ENCODE data around the gene FGFRL1. TPM values are rescaled to one million over a fixed set of nuclear protein-coding genes. Genes with fewer than 3 reads are reported as not detected.

The FGFRL1 gene
- polyA plus RNA-seq, 1 donor: 12.6 TPM

GRCh38 chr4:1069394-1069793, 58.0 kb downstream of the FGFRL1 start:
- Histone ChIP-seq H3K36me3 (ENCODE audit: control insufficient read depth, insufficient read depth, low read length) (no peaks in the 10 kb centered on the region), H3K9me3 (ENCODE audit: control insufficient read depth, low read depth, low read length) (no peaks in the 10 kb centered on the region), H3K4me1 (ENCODE audit: control insufficient read depth, insufficient read depth, low read length) (no peaks in the 10 kb centered on the region), H3K4me3 (ENCODE audit: low read length) (no peak overlapping the region), H3K27me3 (ENCODE audit: control insufficient read depth, insufficient read depth, low read length) (peaks cover 16% of the 10 kb centered on the region), H3K27ac (ENCODE audit: low read length) (no peak overlapping the region)
- 100% methylated on average over 1 of the region's 7 CpGs for WGBS (ENCODE audit: insufficient coverage, low lambda C conversion rate)
- DNase-seq: no peak

GRCh38 chr4:1072830-1073446, 61.5 kb downstream of the FGFRL1 start:
- peaks cover 4% of the 10 kb centered on the region for H3K27me3 ChIP-seq (ENCODE audit: control insufficient read depth, insufficient read depth, low read length)
- no peaks in the 10 kb centered on the region for H3K9me3 ChIP-seq (ENCODE audit: control insufficient read depth, low read depth, low read length)
- WGBS (ENCODE audit: insufficient coverage, low lambda C conversion rate): no CpG with 5 or more reads among the region's 11 CpGs
- H3K36me3 ChIP-seq (ENCODE audit: control insufficient read depth, insufficient read depth, low read length): no peaks in the 10 kb centered on the region
- H3K4me1 ChIP-seq (ENCODE audit: control insufficient read depth, insufficient read depth, low read length): no peaks in the 10 kb centered on the region
- DNase-seq: peak; percentile 62 to 79
- H3K4me3 ChIP-seq (ENCODE audit: low read length): no peak overlapping the region
- no peak overlapping the region for H3K27ac ChIP-seq (ENCODE audit: low read length)

- Histone ChIP-seq H3K27ac (ENCODE audit: low read length) (no peak overlapping the region), H3K27me3 (ENCODE audit: control insufficient read depth, insufficient read depth, low read length) (peaks cover 4% of the 10 kb centered on the region), H3K36me3 (ENCODE audit: control insufficient read depth, insufficient read depth, low read length) (no peaks in the 10 kb centered on the region), H3K9me3 (ENCODE audit: control insufficient read depth, low read depth, low read length) (no peaks in the 10 kb centered on the region), H3K4me1 (ENCODE audit: control insufficient read depth, insufficient read depth, low read length) (no peaks in the 10 kb centered on the region), H3K4me3 (ENCODE audit: low read length) (no peak overlapping the region)
- DNase-seq: no peak
- 100% methylated on average over 1 of the region's 9 CpGs for WGBS (ENCODE audit: insufficient coverage, low lambda C conversion rate)
Observed at GRCh38 chr4:1074077-1074476, 62.7 kb downstream of the FGFRL1 start.

GRCh38 chr4:1075225-1075624, 63.8 kb downstream of the FGFRL1 start:
- DNase-seq: no peak
- Histone ChIP-seq H3K36me3 (ENCODE audit: control insufficient read depth, insufficient read depth, low read length) (no peaks in the 10 kb centered on the region), H3K4me1 (ENCODE audit: control insufficient read depth, insufficient read depth, low read length) (no peaks in the 10 kb centered on the region), H3K9me3 (ENCODE audit: control insufficient read depth, low read depth, low read length) (no peaks in the 10 kb centered on the region), H3K4me3 (ENCODE audit: low read length) (no peak overlapping the region), H3K27ac (ENCODE audit: low read length) (no peak overlapping the region), H3K27me3 (ENCODE audit: control insufficient read depth, insufficient read depth, low read length) (no peaks in the 10 kb centered on the region)
- WGBS (ENCODE audit: insufficient coverage, low lambda C conversion rate): no CpG with 5 or more reads among the region's 7 CpGs

GRCh38 chr4:1075809-1076699, 64.6 kb downstream of the FGFRL1 start:
- Histone ChIP-seq H3K27ac (ENCODE audit: low read length) (no peak overlapping the region), H3K27me3 (ENCODE audit: control insufficient read depth, insufficient read depth, low read length) (no peaks in the 10 kb centered on the region), H3K4me3 (ENCODE audit: low read length) (no peak overlapping the region), H3K9me3 (ENCODE audit: control insufficient read depth, low read depth, low read length) (no peaks in the 10 kb centered on the region), H3K36me3 (ENCODE audit: control insufficient read depth, insufficient read depth, low read length) (no peaks in the 10 kb centered on the region), H3K4me1 (ENCODE audit: control insufficient read depth, insufficient read depth, low read length) (no peaks in the 10 kb centered on the region)
- WGBS (ENCODE audit: insufficient coverage, low lambda C conversion rate): no CpG with 5 or more reads among the region's 11 CpGs
- no peak for DNase-seq

Other genes with a start within 250 kb of the FGFRL1 start
- 2.8 TPM for gene CPLX1, start 185.5 kb upstream of the FGFRL1 start, polyA plus RNA-seq
- 96.1 TPM for gene GAK, start 79.3 kb upstream of the FGFRL1 start, polyA plus RNA-seq
- gene TMEM175, start 79.2 kb upstream of the FGFRL1 start, polyA plus RNA-seq: 28.4 TPM
- 15.3 TPM for gene DGKQ, start 38.1 kb upstream of the FGFRL1 start, polyA plus RNA-seq
- gene IDUA, start 24.6 kb upstream of the FGFRL1 start, polyA plus RNA-seq: 21.1 TPM
- 10.1 TPM for gene SLC26A1, start 18.2 kb upstream of the FGFRL1 start, polyA plus RNA-seq
- gene RNF212, start 101.9 kb downstream of the FGFRL1 start, polyA plus RNA-seq: 1.8 TPM
- gene SPON2, start 161.0 kb downstream of the FGFRL1 start, polyA plus RNA-seq: 54.6 TPM
- gene CTBP1, start 237.5 kb downstream of the FGFRL1 start, polyA plus RNA-seq: 134 TPM